ENCODE data around the gene APBA2. TPM values are rescaled to one million over a fixed set of nuclear protein-coding genes. Genes with fewer than 3 reads are reported as not detected.

APBA2 gene
- total RNA-seq, 1 experiment from 2014 or later: not detected

GRCh38 chr15:28978661-28979060 is 92.9 kb downstream of the APBA2 start:
- BruUV-seq (replicated peaks): no TSS peak
- Mint-ChIP-seq H3K4me1 (ENCODE audit: low read depth, unreplicated experiment) (no peaks in the 10 kb centered on the region), H3K9me3 (ENCODE audit: unreplicated experiment) (no peaks in the 10 kb centered on the region)

DNA sequence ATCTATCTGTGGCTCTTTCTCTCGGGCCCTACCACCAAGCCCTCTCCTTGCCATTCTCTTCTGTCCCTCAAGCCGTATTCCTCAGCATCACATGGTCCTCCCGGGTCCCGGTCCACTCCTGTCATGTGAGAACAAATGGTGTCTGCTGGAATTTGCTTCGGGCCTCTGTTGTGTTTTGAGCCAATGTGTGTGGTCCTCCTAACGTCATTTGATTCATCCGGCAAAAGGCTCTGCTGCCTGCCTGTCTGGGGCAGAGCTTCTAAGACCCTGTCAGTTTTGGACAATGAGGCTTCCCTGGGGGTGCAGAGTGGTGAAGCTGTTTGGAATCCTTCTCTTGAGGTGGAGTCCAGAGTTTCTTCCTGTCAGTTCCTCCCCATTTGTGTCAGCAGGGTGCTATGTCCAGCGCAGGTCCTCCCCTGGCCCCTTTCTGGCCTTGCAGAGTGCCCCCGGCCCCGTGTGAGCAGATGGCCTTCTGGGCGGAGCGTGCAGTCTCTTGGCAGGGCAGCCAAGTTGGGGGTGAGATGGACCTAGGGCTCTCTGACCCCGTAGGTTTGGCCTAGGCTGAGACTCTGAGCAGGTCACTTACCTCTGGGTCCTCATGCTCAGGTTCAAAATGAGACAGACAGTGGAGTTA is 93.6 kb downstream of the APBA2 start:
- Mint-ChIP-seq H3K36me3 (ENCODE audit: insufficient read depth, unreplicated experiment) (no peaks in the 10 kb centered on the region), H3K27me3 (ENCODE audit: insufficient read depth, unreplicated experiment) (peaks cover 3% of the 10 kb centered on the region), H3K4me1 (ENCODE audit: low read depth, unreplicated experiment) (no peaks in the 10 kb centered on the region), H3K4me3 (ENCODE audit: unreplicated experiment) (no peak overlapping the region), H3K27ac (ENCODE audit: unreplicated experiment) (no peak overlapping the region), H3K9me3 (ENCODE audit: unreplicated experiment) (no peaks in the 10 kb centered on the region)
- no peaks in the 10 kb centered on the region for H3K4me1 ChIP-seq
- H3K36me3 ChIP-seq (ENCODE audit: control insufficient read depth, insufficient read depth, low read length): no peaks in the 10 kb centered on the region
- ChIA-PET POLR2A (no interaction called here), CTCF (interaction anchor here (0.6 kb wide), 1 partner anchor 837 kb away, joined by 3 read pairs; no protein-coding TSS in a partner anchor)
- H3K9me3 ChIP-seq: peaks cover 3% of the 10 kb centered on the region; the same call in 1 of the 2 replicates
- no TSS peak for BruUV-seq (replicated peaks)
- no peak for TF ChIP-seq CTCF (IDR thresholded peaks at IDR 0.05; ENCODE audit: insufficient read depth in 1 of 2, low read depth in 1 of 2, low read length in 1 of 2, severe bottlenecking in 1 of 2, unreplicated experiment in 1 of 2)
- H3K27me3 ChIP-seq (replicated peaks; ENCODE audit: control insufficient read depth, insufficient read depth, low read length): no peaks in the 10 kb centered on the region; the same call in 1 of the 2 replicates
- no peak for DNase-seq
- no peak overlapping the region for H3K4me3 ChIP-seq (ENCODE audit: low read depth, low read length)
- intact Hi-C loops (cut with micrococcal nuclease; ENCODE audit: unreplicated experiment): no loop called here

More at GRCh38 chr15:28978661-28979060, 92.9 kb downstream of the APBA2 start:
- intact Hi-C loops (cut with micrococcal nuclease; ENCODE audit: unreplicated experiment): no loop called here
- POLR2A ChIA-PET: no interaction called here
- Histone ChIP-seq H3K9me3 (no peaks in the 10 kb centered on the region), H3K27me3 (replicated peaks; ENCODE audit: control insufficient read depth, insufficient read depth, low read length) (no peaks in the 10 kb centered on the region; the same call in 1 of the 2 replicates), H3K36me3 (ENCODE audit: control insufficient read depth, insufficient read depth, low read length) (no peaks in the 10 kb centered on the region), H3K4me3 (ENCODE audit: low read depth, low read length) (no peak overlapping the region), H3K4me1 (no peaks in the 10 kb centered on the region)
- DNase-seq: no peak
- CTCF ChIA-PET: no interaction called here
- Mint-ChIP-seq H3K4me3 (ENCODE audit: unreplicated experiment) (no peak overlapping the region), H3K27ac (ENCODE audit: unreplicated experiment) (no peak overlapping the region), H3K27me3 (ENCODE audit: insufficient read depth, unreplicated experiment) (peaks cover 7% of the 10 kb centered on the region), H3K36me3 (ENCODE audit: insufficient read depth, unreplicated experiment) (no peaks in the 10 kb centered on the region)
- no peak for TF ChIP-seq CTCF (IDR thresholded peaks at IDR 0.05; ENCODE audit: insufficient read depth in 1 of 2, low read depth in 1 of 2, low read length in 1 of 2, severe bottlenecking in 1 of 2, unreplicated experiment in 1 of 2)

- Mint-ChIP-seq H3K36me3 (ENCODE audit: insufficient read depth, unreplicated experiment) (no peaks in the 10 kb centered on the region), H3K9me3 (ENCODE audit: unreplicated experiment) (no peaks in the 10 kb centered on the region), H3K27ac (ENCODE audit: unreplicated experiment) (no peak overlapping the region), H3K4me1 (ENCODE audit: low read depth, unreplicated experiment) (no peaks in the 10 kb centered on the region), H3K27me3 (ENCODE audit: insufficient read depth, unreplicated experiment) (peaks cover 3% of the 10 kb centered on the region), H3K4me3 (ENCODE audit: unreplicated experiment) (no peak overlapping the region)
- CTCF ChIA-PET: no interaction called here
- TF ChIP-seq CTCF (IDR thresholded peaks at IDR 0.05; ENCODE audit: insufficient read depth in 1 of 2, low read depth in 1 of 2, low read length in 1 of 2, severe bottlenecking in 1 of 2, unreplicated experiment in 1 of 2): no peak
- H3K27me3 ChIP-seq (replicated peaks; ENCODE audit: control insufficient read depth, insufficient read depth, low read length): no peaks in the 10 kb centered on the region; the same call in 1 of the 2 replicates
- POLR2A ChIA-PET: no interaction called here
- no peak for DNase-seq
- no TSS peak for BruUV-seq (replicated peaks)
- intact Hi-C loops (cut with micrococcal nuclease; ENCODE audit: unreplicated experiment): no loop called here
- H3K36me3 ChIP-seq (ENCODE audit: control insufficient read depth, insufficient read depth, low read length): no peaks in the 10 kb centered on the region
- peaks cover 3% of the 10 kb centered on the region; the same call in 1 of the 2 replicates for H3K9me3 ChIP-seq
- H3K4me3 ChIP-seq (ENCODE audit: low read depth, low read length): no peak overlapping the region
- H3K4me1 ChIP-seq: no peaks in the 10 kb centered on the region
Observed at GRCh38 chr15:28980709-28981350, 95.1 kb downstream of the APBA2 start.
